ENCODE data around the gene TICAM2. TPM values are rescaled to one million over a fixed set of nuclear protein-coding genes. Genes with fewer than 3 reads are reported as not detected.

The TICAM2 gene
- total and polyA plus RNA-seq, 2 of the 8 experiments (the other 6 are each of a cell fraction or from before 2014, with no cell fraction given) = 0.02 TPM; not detected in 1

GRCh38 chr5:115535479-115536035, 66.7 kb downstream of the TICAM2 start:
- no peak overlapping the region for H3K27ac ChIP-seq (ENCODE audit: low read depth, low read length)
- peaks cover 9 to 100% of the 10 kb centered on the region in 2 experiments; a peak in 3 of 4 replicates for H3K79me2 ChIP-seq (ENCODE audit: control insufficient read depth in 1 of 2, insufficient read depth in 2 of 2, low read length in 2 of 2)
- H2BK120ac ChIP-seq (replicated peaks; ENCODE audit: low read depth, low read length) = no peak overlapping the region
- DNase-seq (ENCODE audit: low read depth in 1 of 2, low spot score in 2 of 2) (no peak), FAIRE-seq (no peak)
- H3K4me2 ChIP-seq (ENCODE audit: insufficient read depth in 1 of 2, low read depth in 2 of 2, low read length in 2 of 2) = no peak overlapping the region
- H2AFZ ChIP-seq (ENCODE audit: low read length) = no peak overlapping the region
- ChIA-PET POLR2A (ENCODE audit: partially characterized antibody) (interaction anchor here (1.0 to 1.1 kb wide), 2 partner anchors 9 to 239 kb away, joined by 3 to 4 read pairs; partner anchors contain the start of genes CCDC112 and FEM1C), CTCF (ENCODE audit: partially characterized antibody) (no interaction called here)
- H2BK15ac ChIP-seq (ENCODE audit: low read length) = no peak overlapping the region
- H4K8ac ChIP-seq (ENCODE audit: extremely low read depth, insufficient read depth, low read length) = no peak overlapping the region
- H3K79me1 ChIP-seq (ENCODE audit: low read depth, low read length) = no peaks in the 10 kb centered on the region
- H3K4ac ChIP-seq (replicated peaks; ENCODE audit: insufficient read length, low read depth, low read length) = no peak overlapping the region
- H3K9me3 ChIP-seq (ENCODE audit: insufficient read depth in 2 of 2, low read depth in 1 of 2, low read length in 1 of 2) = no peaks in the 10 kb centered on the region
- H2BK20ac ChIP-seq (ENCODE audit: low read length) = no peak overlapping the region
- no peak overlapping the region for H3K9ac ChIP-seq (replicated peaks in 1 of 4; ENCODE audit: extremely low read depth in 1 of 4, low read depth in 3 of 4, low read length in 3 of 4)
- H3K18ac ChIP-seq (ENCODE audit: extremely low read depth, low read length) = no peak overlapping the region
- H3K4me3 ChIP-seq (ENCODE audit: extremely low read depth in 1 of 4, insufficient read depth in 2 of 4, low read depth in 3 of 4, low read length in 4 of 4) = no peak overlapping the region
- H4K5ac ChIP-seq (ENCODE audit: insufficient read length, low read depth, low read length) = no peak overlapping the region
- no peak overlapping the region for H4K91ac ChIP-seq (replicated peaks; ENCODE audit: insufficient read length, low read length)
- no peak overlapping the region for H2BK12ac ChIP-seq (ENCODE audit: low read depth, low read length)
- H3K36me3 ChIP-seq (ENCODE audit: control insufficient read depth in 2 of 4, insufficient read depth in 4 of 4, low read length in 3 of 4) = peaks cover 0 to 30% (median 3%) of the 10 kb centered on the region in 4 experiments; a peak in 4 of 8 replicates
- no peak overlapping the region for H3K23ac ChIP-seq (ENCODE audit: insufficient read length)
- H3K23me2 ChIP-seq (ENCODE audit: low read depth, low read length) = no peaks in the 10 kb centered on the region; the same call in 1 of the 2 replicates
- no peak overlapping the region for H2AK5ac ChIP-seq (ENCODE audit: low read depth, low read length)
- peaks cover 3 to 4% of the 10 kb centered on the region in 2 experiments for H4K20me1 ChIP-seq (replicated peaks in 1 of 2; ENCODE audit: control insufficient read depth in 1 of 2, insufficient read depth in 2 of 2, low read length in 2 of 2)
- WGBS, 2 experiments (ENCODE audit: extremely low coverage in 1 of 2, insufficient coverage in 1 of 2, insufficient read length in 1 of 2, insufficient replicate concordance in 2 of 2, low coverage in 1 of 2, low lambda C conversion rate in 2 of 2, missing lambda C conversion rate in 1 of 2) = 82% methylated on average over 3 of the region's 3 CpGs; no CpG with 5 or more reads in 1 of the 2 experiments
- no peaks in the 10 kb centered on the region for H3K27me3 ChIP-seq (replicated peaks in 1 of 4; ENCODE audit: control insufficient read depth in 3 of 4, extremely low read depth in 1 of 4, insufficient read depth in 3 of 4, low read length in 3 of 4)
- no peak overlapping the region for H2BK5ac ChIP-seq (ENCODE audit: low read depth, low read length)
- no peak overlapping the region for H3K14ac ChIP-seq (ENCODE audit: insufficient read length)
- peaks cover 0 to 2% (median 0%) of the 10 kb centered on the region in 4 experiments; a peak in 1 of 7 replicates for H3K4me1 ChIP-seq (replicated peaks in 1 of 4; ENCODE audit: control insufficient read depth in 3 of 4, insufficient read depth in 4 of 4, low read length in 3 of 4)
- H3K56ac ChIP-seq (replicated peaks; ENCODE audit: insufficient read length, low read depth, low read length) = no peak overlapping the region
- TF ChIP-seq CREB1 (IDR thresholded peaks at IDR 0.05) (no peak), TEAD4 (IDR thresholded peaks at IDR 0.05; ENCODE audit: low read depth, low read length) (no peak), SIN3A (conservative IDR thresholded peaks at IDR 0.05 in 1 of 2, IDR thresholded peaks at IDR 0.05 in 1 of 2; ENCODE audit: low read depth in 1 of 2, low read length in 2 of 2) (no peak), POU5F1 (IDR thresholded peaks at IDR 0.05; ENCODE audit: low read depth, low read length) (no peak), HDAC2 (IDR thresholded peaks at IDR 0.05; ENCODE audit: borderline replicate concordance in 1 of 2, low read depth in 2 of 2, low read length in 2 of 2) (no peak), FOSL1 (IDR thresholded peaks at IDR 0.05; ENCODE audit: insufficient read depth, low read depth, low read length) (no peak), KDM1A (IDR thresholded peaks at IDR 0.05; ENCODE audit: borderline replicate concordance, low read length) (no peak), NANOG (IDR thresholded peaks at IDR 0.05; ENCODE audit: insufficient read depth, low read depth, low read length, poor library complexity, severe bottlenecking) (no peak), ZNF274 (IDR thresholded peaks at IDR 0.05; ENCODE audit: borderline replicate concordance, extremely low read depth, low read length) (no peak)
- TF ChIP-seq, protein P1, sequence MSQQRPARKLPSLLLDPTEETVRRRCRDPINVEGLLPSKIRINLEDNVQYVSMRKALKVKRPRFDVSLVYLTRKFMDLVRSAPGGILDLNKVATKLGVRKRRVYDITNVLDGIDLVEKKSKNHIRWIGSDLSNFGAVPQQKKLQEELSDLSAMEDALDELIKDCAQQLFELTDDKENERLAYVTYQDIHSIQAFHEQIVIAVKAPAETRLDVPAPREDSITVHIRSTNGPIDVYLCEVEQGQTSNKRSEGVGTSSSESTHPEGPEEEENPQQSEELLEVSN (IDR thresholded peaks at IDR 0.05) = no peak
- TF ChIP-seq, protein P2, sequence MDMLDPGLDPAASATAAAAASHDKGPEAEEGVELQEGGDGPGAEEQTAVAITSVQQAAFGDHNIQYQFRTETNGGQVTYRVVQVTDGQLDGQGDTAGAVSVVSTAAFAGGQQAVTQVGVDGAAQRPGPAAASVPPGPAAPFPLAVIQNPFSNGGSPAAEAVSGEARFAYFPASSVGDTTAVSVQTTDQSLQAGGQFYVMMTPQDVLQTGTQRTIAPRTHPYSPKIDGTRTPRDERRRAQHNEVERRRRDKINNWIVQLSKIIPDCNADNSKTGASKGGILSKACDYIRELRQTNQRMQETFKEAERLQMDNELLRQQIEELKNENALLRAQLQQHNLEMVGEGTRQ (IDR thresholded peaks at IDR 0.05; ENCODE audit: low read length) = no peak

All from H1 (cell line).